T-helper 9 cell (primary cell): ENCODE data around the gene ADPRHL1.

ENCODE experiments used
- DNase-seq: peaks from one replicate; pipeline ENCODE4 v3.0.0-alpha.2; 2020

The ADPRHL1 gene

DNA sequence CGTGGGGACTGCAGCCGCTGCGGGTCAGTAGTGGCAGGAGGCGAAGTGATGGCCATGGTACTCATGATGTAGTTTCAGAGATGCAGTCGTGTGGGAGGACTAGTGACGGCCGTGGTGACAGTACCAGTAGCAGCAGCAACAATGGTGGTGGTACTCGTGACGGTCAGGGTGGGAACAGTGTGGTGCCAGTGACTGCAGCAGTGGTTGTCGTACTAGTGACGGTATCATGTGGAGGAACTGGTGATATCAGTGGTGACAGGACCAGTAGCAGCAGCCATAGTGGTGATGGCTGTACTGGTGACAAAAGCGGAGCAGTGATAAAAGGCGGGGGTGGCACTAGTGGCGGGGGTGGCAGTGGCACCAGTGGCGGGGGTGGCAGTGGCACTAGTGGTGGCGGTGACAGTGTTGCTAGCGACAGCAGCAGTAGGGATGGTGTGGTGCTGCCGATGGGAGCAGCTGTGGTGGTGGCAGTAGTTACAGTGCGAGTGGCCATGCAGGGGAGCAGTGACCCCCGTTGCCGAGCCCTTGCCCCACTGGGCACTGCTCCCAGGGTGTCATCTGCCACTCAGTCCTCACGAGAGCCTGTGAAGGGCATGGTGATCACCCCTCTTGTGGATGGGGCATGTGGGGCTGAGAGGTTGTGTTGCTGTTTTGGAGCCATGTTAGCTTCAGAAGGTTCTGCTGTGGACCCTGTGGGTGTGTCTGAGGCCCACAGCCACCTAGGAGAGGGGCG, 22.7 kb downstream of the ADPRHL1 start:
- no peak for DNase-seq

DNA sequence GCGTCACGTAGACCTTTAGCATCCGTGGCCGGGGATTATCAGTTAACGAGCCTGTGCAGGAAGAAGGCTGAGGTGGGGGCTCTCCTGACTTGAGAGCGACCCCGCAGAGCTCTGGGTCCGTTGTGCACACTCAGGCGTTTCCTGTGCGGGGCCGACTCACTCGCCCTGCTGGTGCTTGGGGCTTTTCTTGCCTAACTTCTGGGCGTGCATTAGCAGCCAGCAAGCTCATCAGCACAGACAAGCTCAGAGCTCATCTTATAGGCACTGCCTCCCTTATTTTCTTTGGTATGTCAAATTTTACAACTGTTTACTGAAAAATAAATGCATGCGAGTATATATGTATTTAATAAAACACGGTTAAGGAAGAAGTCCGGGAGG, 23.7 kb downstream of the ADPRHL1 start:
- no peak for DNase-seq

DNA sequence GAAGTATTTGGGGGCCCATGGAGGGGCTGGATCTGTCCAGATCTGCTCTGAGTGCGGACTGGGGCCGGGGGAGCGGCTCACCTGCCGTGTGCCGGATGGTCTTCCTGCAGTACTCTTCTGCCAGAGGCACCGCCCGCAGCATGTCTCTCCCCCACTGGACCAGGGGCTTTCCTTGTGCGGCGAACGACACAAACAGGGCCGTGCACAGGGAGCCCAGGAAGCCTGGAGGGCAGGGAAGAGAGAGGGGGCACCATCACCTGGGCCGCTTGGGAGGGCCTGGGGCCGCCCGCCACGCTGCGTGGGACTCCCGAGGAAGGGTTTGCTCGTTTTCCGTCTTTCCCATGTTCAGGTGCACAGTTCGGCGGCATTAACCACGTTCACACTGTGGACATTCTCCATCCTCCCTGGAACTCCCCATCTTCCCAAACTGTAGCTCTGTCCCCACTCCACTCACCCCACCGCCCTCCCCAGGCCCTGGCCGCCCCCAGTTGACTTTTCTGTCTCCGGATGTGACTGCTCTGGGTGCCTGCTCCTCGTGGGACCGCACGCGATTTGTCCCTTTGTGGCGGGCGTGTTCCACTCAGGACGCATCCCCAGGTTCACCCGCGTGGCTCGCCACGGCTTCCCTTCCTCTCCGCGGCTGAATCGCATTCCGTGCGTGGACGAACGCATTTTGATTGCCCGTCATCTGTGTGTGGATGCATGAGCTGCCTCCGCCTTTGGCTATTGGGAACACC, 24.2 kb downstream of the ADPRHL1 start:
- DNase-seq, result no peak

- no peak for DNase-seq
Observed at GRCh38 chr13:113428469-113428865, 24.8 kb downstream of the ADPRHL1 start.

- DNase-seq, result no peak
Observed at GRCh38 chr13:113427562-113428468, 25.5 kb downstream of the ADPRHL1 start.

DNA sequence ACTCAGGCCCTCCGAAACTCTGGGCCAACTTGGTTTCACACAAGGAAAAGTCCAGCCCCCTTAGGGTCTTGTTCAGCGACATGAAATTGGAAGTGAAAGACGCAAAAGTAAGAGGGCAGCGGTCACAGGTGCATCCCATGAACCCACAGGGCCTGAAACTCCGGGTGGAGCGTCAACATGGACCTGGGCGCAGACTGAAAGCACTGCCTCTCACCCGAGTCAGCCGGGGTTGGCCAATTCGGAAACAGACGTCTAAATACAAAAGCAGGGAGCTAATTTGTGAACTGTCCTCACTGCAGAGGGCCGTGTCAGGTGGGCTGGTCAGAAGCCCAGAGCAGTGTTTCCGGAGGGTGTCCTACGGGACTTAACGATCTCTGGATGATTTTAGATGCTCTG, 26.7 kb downstream of the ADPRHL1 start:
- no peak for DNase-seq

DNA sequence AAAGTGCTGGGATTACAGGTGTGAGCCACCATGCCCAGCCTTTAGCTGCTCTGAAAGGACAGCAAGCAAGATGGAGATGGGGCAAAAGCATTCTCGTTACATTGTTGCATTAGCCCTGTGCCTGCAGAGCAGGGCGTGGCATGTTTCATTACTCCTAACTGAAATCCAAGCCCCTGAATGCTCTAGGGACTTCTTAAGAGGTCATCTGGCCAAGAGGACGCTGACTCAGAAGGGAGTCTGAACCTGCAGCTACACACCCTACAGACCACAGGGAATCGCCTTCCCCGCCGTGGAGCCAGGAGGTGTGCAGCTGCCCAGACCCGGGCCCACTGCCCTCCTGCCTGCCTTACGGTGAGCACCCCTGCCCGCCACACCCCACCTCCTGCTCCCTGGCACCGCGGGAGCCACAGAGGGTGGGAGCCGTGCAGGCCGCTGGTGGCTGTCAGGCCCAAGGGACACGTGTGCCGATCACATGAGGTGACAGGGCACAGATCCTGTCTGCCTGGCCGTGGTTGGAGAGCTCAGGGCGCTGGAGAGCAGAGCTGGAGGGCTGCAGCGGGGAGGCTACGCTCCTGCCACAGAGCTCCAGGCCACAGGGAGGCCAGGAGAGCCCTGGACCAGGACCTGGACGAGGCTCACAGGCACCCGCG, 27.2 kb downstream of the ADPRHL1 start:
- DNase-seq, result no peak

- DNase-seq, result no peak
Observed at GRCh38 chr13:113423520-113424163, 29.6 kb downstream of the ADPRHL1 start.

DNA sequence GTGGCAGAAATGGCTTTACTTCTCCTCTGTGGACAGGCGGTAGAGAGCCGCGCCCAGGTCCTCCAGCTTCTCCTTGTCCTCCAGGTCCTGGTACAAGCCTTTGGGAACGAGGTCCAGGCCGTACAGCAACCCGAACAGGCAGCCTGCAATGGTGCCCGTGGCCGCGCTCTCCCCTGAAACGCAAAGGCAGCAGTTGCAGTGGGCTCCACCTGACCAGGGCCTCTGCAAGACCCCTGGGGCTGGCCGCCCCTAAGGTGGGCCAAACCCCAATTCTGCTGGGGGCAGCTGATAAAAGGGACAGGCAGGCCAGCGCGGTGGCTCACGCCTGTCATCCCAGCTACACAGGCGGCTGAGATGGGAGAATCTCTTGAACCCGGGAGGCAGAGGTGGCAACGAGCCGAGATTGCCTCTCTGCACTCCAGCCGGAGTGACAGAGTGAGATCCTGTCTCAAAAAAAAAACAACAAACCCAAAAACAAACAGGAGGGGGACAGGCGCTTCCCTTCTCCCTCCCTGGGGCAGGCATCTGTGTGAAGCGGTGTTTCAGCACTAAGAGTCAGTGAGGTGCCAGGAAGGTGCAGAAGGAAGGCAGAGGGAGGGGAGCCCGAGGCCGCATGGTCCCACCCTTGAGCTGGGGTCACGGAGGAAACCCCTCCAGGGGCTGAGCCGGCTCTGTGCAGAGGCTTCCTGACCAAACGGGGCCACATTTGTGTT, 30.3 kb downstream of the ADPRHL1 start:
- no peak for DNase-seq

- DNase-seq, result no peak
Observed at GRCh38 chr13:113421673-113422270, 31.5 kb downstream of the ADPRHL1 start.

GRCh38 chr13:113420833-113421600, 32.3 kb downstream of the ADPRHL1 start:
- DNase-seq, result no peak

DNA sequence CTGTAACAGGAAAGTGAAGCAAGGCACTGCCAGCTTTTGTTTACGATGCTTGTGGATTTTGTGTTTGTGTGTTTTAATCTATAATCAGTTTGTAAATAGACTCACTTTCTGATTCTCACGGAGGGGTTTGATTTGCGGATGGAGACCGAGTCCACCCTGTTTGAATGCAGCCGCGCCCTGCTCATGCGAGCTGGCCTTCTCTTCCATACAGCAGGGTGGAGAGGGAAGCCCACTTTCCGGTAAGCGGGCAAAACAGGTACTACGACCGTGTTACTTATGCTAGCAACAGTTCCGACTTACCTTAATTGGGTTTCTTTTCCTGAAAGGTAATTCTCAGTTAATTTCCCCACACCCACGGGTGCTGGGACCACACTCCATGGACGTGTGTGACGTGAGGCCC, 33.1 kb downstream of the ADPRHL1 start:
- DNase-seq, result no peak

DNA sequence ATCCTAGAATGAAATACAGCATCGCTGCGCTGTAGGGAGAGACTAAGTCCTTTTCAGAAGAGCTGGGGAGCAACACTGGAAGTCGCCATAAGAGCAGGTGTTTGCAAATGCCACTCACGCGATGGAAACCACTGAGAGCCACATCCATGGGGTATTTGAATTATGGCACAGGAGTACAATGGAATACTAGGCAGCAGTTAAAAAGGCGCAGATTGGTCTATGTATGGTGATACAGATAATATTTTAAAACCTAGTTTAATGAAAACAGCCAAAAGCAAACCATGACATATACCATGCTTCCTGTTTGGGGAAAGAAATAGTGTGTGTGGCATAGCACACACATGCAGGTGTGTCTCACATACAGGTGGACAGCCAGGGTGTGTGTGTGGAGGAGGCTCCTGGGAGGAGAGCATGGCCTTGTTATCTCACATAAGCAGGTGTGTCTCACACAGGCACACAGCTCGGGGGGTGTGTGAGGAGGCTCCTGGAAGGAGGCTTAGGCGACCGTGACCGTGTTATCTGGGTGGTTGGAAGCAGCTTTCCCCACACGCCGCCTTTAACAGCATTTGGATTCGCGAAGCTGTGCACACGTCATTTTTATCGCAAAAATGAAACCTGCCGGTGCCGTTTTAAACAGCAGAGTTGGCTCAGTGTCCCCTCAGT, 33.6 kb downstream of the ADPRHL1 start:
- DNase-seq, result no peak

DNA sequence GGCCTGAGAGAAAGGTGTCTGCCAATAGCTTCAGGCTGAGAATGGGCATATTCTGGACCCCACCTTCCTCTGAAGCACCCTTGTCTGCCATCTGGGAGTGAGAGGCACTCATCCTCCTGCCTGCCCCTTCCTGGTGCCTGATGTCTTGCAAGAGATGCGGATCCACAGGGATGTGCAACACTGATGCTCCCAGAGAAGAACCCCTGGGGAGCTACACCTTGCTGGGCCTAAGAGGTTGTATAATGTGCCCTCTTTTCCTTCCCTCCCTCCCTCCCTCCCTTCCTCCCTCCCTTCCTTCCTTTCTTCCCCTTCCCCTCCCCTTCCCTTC, 34.6 kb downstream of the ADPRHL1 start:
- DNase-seq, result no peak

DNA sequence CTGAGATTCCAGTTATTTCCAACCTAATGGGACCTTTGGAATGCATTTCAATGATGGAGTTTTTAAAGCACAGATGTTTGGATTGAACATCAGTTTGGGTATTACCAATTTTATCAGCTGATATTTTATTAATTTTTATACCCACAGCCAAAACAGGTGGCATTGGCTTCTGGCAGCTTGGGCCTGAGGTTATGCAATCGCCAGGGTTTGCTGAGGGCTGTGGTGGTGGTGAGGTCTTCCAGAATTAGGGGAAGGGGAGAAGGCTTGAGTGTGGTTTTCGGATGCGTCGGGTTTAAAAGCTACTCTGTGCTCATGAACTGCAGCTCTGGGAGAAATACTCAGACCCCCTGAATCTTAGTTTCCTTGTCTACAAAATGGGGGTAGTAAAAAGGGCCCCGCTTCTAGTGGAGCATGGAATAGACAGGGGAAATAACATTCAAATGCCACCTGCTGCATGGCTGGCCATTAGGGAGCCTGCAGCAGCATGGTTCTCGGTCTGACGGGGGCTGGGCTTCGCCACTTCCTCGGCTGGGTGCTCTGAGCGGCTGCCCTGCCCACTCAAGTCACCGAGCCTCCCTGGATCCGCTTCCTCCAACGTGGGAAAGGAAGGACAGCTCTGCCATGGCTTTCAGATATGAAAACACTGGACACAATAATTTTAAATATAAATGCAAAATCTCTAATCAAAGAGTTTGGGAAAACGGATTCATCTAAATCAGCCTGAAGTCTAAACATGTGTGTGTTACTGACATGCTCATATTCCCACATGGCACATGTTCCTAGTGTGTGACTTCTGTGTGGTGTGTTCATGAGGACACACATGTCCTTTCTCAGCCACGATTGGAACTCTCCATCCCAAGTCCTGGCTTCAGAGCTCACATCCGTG, 35.2 kb downstream of the ADPRHL1 start:
- DNase-seq, result no peak

GRCh38 chr13:113417008-113417751, 36.1 kb downstream of the ADPRHL1 start:
- DNase-seq, result no peak

- DNase-seq, result no peak
Observed at GRCh38 chr13:113415825-113416224, 37.5 kb downstream of the ADPRHL1 start.

- no peak for DNase-seq
Observed at GRCh38 chr13:113415032-113415431, 38.3 kb downstream of the ADPRHL1 start.
